A673 (cell line): ENCODE data around the gene CCR6. TPM values are rescaled to one million over a fixed set of nuclear protein-coding genes. Genes with fewer than 3 reads are reported as not detected.

Experiments
- BruUV-seq: library from RNA; stranded (reverse); fragments of 400-500 nt; replicated peaks from 2 replicates; lab custom pipeline; 2021; lab: Mats Ljungman, UMichigan
- CTCF ChIA-PET: fragments of 300-600 bp; sonication (Branson Sonifier 250); formaldehyde crosslinking; loops from one replicate; lab custom pipeline; 2022; ENCODE audit warnings: antibody characterized with exemption; lab: Charles Lee
- POLR2A ChIA-PET: fragments of 300-600 bp; sonication (Branson Sonifier 250); formaldehyde crosslinking; loops from one replicate; lab custom pipeline; 2022; ENCODE audit warnings: antibody characterized with exemption; ENCODE audit not compliant: low non-redundant PET; lab: Charles Lee
- DNase-seq: peaks from one replicate; pipeline ENCODE4 v3.0.0-alpha.2; 2015; ENCODE audit warnings: low spot score
- H3K27ac ChIP-seq: fragments of 200-600 bp; sonication (generic); 2 replicates; pipeline ENCODE4 v1.5.1; 2016; ENCODE audit warnings: mixed run types, low read depth, mild to moderate bottlenecking, mixed read lengths, antibody characterized with exemption, low read length; ENCODE audit not compliant: poor library complexity, severe bottlenecking
- H3K27me3 ChIP-seq: fragments of 200-600 bp; sonication (generic); replicated peaks from 2 replicates; pipeline ENCODE4 v1.6.1; 2017; ENCODE audit warnings: mixed run types, low read depth, mild to moderate bottlenecking, mixed read lengths, antibody characterized with exemption, low read length; ENCODE audit not compliant: insufficient read depth, poor library complexity
- H3K36me3 ChIP-seq: fragments of 200-600 bp; sonication (generic); 2 replicates; pipeline ENCODE4 v1.6.1; 2016; ENCODE audit warnings: mixed run types, mild to moderate bottlenecking, mixed read lengths, antibody characterized with exemption, low read length; ENCODE audit not compliant: insufficient read depth, poor library complexity, severe bottlenecking
- H3K4me1 ChIP-seq: fragments of 200-600 bp; sonication (generic); 2 replicates; pipeline ENCODE4 v1.6.1; 2017; ENCODE audit warnings: mixed run types, mild to moderate bottlenecking, mixed read lengths, antibody characterized with exemption, low read length; ENCODE audit not compliant: insufficient read depth, poor library complexity, severe bottlenecking
- H3K4me3 ChIP-seq: fragments of 200-600 bp; sonication (generic); 2 replicates; pipeline ENCODE4 v1.5.1; 2016; ENCODE audit warnings: low read depth, mixed run types, mild to moderate bottlenecking, mixed read lengths, low read length; ENCODE audit not compliant: poor library complexity, severe bottlenecking
- H3K9me3 ChIP-seq: fragments of 200-600 bp; sonication (generic); 2 replicates; pipeline ENCODE4 v1.6.1; 2016; ENCODE audit warnings: mixed run types, low read depth, mild to moderate bottlenecking, mixed read lengths, antibody characterized with exemption, low read length; ENCODE audit not compliant: poor library complexity, severe bottlenecking
- EZH2 ChIP-seq: fragments of 200-600 bp; sonication (generic); IDR thresholded peaks from 2 replicates; pipeline ENCODE4 v1.6.1; 2017; ENCODE audit warnings: borderline replicate concordance, low read depth, mild to moderate bottlenecking, mixed read lengths, antibody characterized with exemption, low read length; ENCODE audit not compliant: poor library complexity, severe bottlenecking
- intact Hi-C: fragments of 100-400 bp; cut with micrococcal nuclease; formaldehyde crosslinking; loops from one replicate; pipeline ENCODE4 v1.10.0; 2022; ENCODE audit not compliant: unreplicated experiment
- total RNA-seq: library from RNA; stranded (reverse); gene quantifications from 2 replicates; pipeline ENCODE4 v1.2.3, GENCODE V29; 2021
- TF ChIP-seq, protein P1 (sequence below): fragments of 300-800, 200-600 bp; sonication (generic); conservative IDR thresholded peaks from 2 replicates; pipeline ENCODE4 v1.5.1; 2017; ENCODE audit warnings: low read depth, mild to moderate bottlenecking, antibody characterized with exemption, low read length, moderate library complexity, mixed read lengths

The CCR6 gene
- total RNA-seq, 1 experiment from 2014 or later, result not detected

DNA sequence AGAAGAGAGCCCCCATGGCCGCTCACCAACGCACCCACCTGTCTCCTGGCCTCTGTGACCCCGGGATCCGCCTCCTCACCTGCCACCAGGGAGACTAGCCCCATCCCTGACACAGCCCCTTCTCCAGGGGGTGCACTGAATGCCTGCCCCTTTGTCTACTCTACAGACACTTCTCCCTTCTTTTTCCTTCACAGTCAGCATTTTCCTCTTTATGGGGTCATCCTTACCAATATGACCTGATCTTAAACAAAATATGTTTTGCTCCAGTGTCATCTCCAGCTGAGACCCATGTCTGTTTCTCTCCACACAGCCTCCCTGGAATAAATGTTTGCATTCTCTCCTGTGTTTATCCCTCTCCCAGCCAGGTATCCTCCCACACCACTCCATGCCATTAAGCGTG, 14.6 kb upstream of the CCR6 start:
- H3K27me3 ChIP-seq, result peaks cover 14% of the 10 kb centered on the region
- intact Hi-C loops, result no loop called here
- no peaks in the 10 kb centered on the region for H3K36me3 ChIP-seq
- H3K4me1 ChIP-seq, result no peaks in the 10 kb centered on the region
- no peaks in the 10 kb centered on the region for H3K9me3 ChIP-seq
- no peak overlapping the region for H3K4me3 ChIP-seq
- H3K27ac ChIP-seq, result no peak overlapping the region
- no peak for DNase-seq
- ChIA-PET CTCF (no interaction called here), POLR2A (no interaction called here)
- TF ChIP-seq, protein P1, sequence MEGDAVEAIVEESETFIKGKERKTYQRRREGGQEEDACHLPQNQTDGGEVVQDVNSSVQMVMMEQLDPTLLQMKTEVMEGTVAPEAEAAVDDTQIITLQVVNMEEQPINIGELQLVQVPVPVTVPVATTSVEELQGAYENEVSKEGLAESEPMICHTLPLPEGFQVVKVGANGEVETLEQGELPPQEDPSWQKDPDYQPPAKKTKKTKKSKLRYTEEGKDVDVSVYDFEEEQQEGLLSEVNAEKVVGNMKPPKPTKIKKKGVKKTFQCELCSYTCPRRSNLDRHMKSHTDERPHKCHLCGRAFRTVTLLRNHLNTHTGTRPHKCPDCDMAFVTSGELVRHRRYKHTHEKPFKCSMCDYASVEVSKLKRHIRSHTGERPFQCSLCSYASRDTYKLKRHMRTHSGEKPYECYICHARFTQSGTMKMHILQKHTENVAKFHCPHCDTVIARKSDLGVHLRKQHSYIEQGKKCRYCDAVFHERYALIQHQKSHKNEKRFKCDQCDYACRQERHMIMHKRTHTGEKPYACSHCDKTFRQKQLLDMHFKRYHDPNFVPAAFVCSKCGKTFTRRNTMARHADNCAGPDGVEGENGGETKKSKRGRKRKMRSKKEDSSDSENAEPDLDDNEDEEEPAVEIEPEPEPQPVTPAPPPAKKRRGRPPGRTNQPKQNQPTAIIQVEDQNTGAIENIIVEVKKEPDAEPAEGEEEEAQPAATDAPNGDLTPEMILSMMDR, result no peak
- TF ChIP-seq EZH2, result no peak
- no TSS peak for BruUV-seq

DNA sequence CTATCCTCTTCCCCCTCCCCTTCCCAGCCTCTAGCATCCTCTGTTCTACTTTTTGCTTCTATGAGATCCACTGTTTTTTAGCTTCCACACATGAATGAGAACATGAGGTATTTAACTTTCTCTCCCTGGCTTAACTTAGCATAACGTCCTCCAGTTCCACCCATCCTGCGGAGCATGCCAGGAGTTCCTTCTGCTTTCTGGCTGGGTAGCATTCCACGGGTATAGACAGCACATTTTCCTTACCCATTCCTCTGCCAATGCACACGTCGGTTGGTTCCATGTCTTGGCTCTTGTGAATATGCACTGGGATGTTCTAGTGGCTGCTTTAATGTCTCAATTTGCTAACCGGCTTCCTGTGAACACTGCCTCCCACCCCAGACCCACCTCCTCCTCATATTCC, 13.2 kb upstream of the CCR6 start:
- no peaks in the 10 kb centered on the region for H3K9me3 ChIP-seq
- no TSS peak for BruUV-seq
- H3K4me3 ChIP-seq, result no peak overlapping the region
- POLR2A ChIA-PET, result no interaction called here
- H3K27ac ChIP-seq, result no peak overlapping the region
- no peak for DNase-seq
- no peaks in the 10 kb centered on the region for H3K36me3 ChIP-seq
- no peaks in the 10 kb centered on the region for H3K4me1 ChIP-seq
- intact Hi-C loops, result no loop called here
- peaks cover 14% of the 10 kb centered on the region for H3K27me3 ChIP-seq
- no peak for TF ChIP-seq EZH2
- TF ChIP-seq, protein P1, result no peak
- CTCF ChIA-PET, result no interaction called here

DNA sequence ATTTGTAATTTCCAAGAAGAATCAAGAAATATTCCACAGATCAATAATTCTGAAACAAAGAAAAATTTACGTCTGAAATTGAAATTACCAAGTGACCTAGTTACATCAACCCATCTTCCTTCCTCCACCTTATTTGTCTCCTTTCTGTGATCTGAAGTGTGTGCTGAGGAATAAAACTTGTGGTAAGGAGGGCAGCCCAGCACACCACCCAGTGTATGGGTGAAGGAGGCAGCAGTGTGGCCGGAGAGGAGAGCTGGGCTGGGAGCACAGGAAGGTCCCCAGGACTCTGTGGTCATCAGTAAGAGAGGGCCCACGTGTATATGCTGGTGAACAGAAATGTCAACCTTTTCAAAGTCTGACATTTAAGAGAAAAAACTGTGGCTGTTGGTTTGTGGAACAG, 11.3 kb upstream of the CCR6 start:
- H3K4me3 ChIP-seq, result no peak overlapping the region
- no peak overlapping the region for H3K27ac ChIP-seq
- H3K27me3 ChIP-seq, result peaks cover 18% of the 10 kb centered on the region
- POLR2A ChIA-PET, result no interaction called here
- CTCF ChIA-PET, result no interaction called here
- no peaks in the 10 kb centered on the region for H3K9me3 ChIP-seq
- intact Hi-C loops, result no loop called here
- no TSS peak for BruUV-seq
- no peaks in the 10 kb centered on the region for H3K36me3 ChIP-seq
- no peaks in the 10 kb centered on the region for H3K4me1 ChIP-seq
- TF ChIP-seq, protein P1, result no peak
- TF ChIP-seq EZH2, result no peak
- DNase-seq, result no peak
